Stomach smooth muscle (tissue), 2 donors: ENCODE measurements around the gene PALM2AKAP2.

ENCODE experiments used
- H3K27ac ChIP-seq: one replicate; pipeline ENCODE4 v1.7.0; 2013; ENCODE audit warnings: mild to moderate bottlenecking, low read length, inconsistent platforms
- H3K27me3 ChIP-seq, 2 donors: one replicate each; pipeline ENCODE4 v1.7.0; 2013; ENCODE audit warnings: low read length in 2 of 2; ENCODE audit not compliant: insufficient read depth in 2 of 2, control insufficient read depth in 1 of 2
- H3K36me3 ChIP-seq, 2 donors: one replicate each; pipeline ENCODE4 v1.7.0; 2013; ENCODE audit warnings: low read length in 2 of 2; ENCODE audit not compliant: control insufficient read depth in 2 of 2, insufficient read depth in 2 of 2
- H3K4me1 ChIP-seq: one replicate; pipeline ENCODE4 v1.7.0; 2013; ENCODE audit warnings: low read length; ENCODE audit not compliant: control insufficient read depth, insufficient read depth
- H3K4me3 ChIP-seq, 2 donors: one replicate each; pipeline ENCODE4 v1.7.0; 2013; ENCODE audit warnings: low read length in 2 of 2
- H3K9ac ChIP-seq, 2 donors: one replicate each; pipeline ENCODE4 v1.7.0; 2013; ENCODE audit warnings: low read length in 2 of 2, mild to moderate bottlenecking in 1 of 2
- H3K9me3 ChIP-seq, 2 donors: one replicate each; pipeline ENCODE4 v1.7.0; 2013; ENCODE audit warnings: low read length in 2 of 2; ENCODE audit not compliant: control insufficient read depth in 2 of 2
- donor health status: healthy.
- donor health status: Pancreatic carcinoma.

The PALM2AKAP2 gene

GRCh38 chr9:109801484-109801883 is 21.5 kb downstream of the PALM2AKAP2 start:
- H3K9me3 ChIP-seq: no peaks in the 10 kb centered on the region
- H3K4me1 ChIP-seq: no peaks in the 10 kb centered on the region
- no peaks in the 10 kb centered on the region for H3K27me3 ChIP-seq
- H3K9ac ChIP-seq: no peak overlapping the region
- H3K4me3 ChIP-seq: no peak overlapping the region
- H3K27ac ChIP-seq: no peak overlapping the region
- H3K36me3 ChIP-seq: no peaks in the 10 kb centered on the region

DNA sequence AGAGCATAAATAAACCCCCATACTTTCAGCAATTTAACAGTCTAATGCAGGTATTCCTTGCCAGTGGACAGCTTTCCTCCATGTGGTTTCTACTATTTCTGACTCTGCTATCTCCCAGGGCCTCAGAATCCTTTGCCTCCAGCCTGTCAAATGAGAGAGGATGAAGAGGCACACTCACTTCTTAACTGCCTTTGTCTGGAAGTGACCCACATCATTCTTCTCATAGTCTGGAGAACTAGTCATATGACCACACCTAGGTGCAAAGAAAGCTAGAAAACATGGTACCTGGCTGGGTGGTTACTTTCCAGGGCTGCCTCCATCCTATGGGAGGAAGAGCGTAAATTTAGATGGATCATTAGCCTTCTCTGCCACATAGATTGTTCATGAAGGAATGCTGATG is 22.5 kb downstream of the PALM2AKAP2 start:
- Histone ChIP-seq H3K4me3 (no peak overlapping the region), H3K36me3 (no peaks in the 10 kb centered on the region), H3K27ac (no peak overlapping the region), H3K27me3 (no peaks in the 10 kb centered on the region), H3K9me3 (no peaks in the 10 kb centered on the region), H3K4me1 (peaks cover 4% of the 10 kb centered on the region), H3K9ac (no peak overlapping the region)

DNA sequence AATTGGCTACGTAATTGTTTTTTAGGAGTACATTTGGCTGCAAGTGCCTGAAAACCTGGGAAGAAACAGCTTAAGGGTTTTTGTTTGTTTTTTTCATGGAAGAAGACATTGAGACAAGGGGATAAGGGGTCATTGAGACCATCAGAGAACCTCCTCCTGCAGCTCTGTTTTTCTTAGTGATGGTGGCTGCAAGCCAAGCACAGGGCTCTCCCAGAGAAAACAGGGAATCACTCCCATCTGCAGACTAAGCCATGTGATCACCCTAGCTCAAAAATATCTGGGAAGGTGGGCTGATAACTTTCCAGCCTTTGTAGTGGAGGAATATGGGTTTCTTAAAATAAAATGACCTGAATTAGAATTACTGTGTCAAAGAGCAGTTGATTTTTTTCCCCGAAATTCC is 25.1 kb downstream of the PALM2AKAP2 start:
- Histone ChIP-seq H3K9ac (no peak overlapping the region), H3K36me3 (no peaks in the 10 kb centered on the region)

GRCh38 chr9:109806506-109807115 is 26.6 kb downstream of the PALM2AKAP2 start:
- Histone ChIP-seq H3K9me3 (no peaks in the 10 kb centered on the region), H3K9ac (no peak overlapping the region), H3K4me3 (no peak overlapping the region), H3K27ac (no peak overlapping the region), H3K27me3 (no peaks in the 10 kb centered on the region), H3K4me1 (peaks cover 4% of the 10 kb centered on the region), H3K36me3 (no peaks in the 10 kb centered on the region)

More for the DNA sequence above, 25.1 kb downstream of the PALM2AKAP2 start:
- no peaks in the 10 kb centered on the region for H3K27me3 ChIP-seq
- H3K9me3 ChIP-seq: no peaks in the 10 kb centered on the region
- H3K27ac ChIP-seq: no peak overlapping the region
- H3K4me1 ChIP-seq: peaks cover 4% of the 10 kb centered on the region
- H3K4me3 ChIP-seq: no peak overlapping the region

- Histone ChIP-seq H3K27me3 (no peaks in the 10 kb centered on the region), H3K4me1 (peaks cover under 1% of the 10 kb centered on the region), H3K27ac (no peak overlapping the region), H3K9me3 (no peaks in the 10 kb centered on the region), H3K9ac (no peak overlapping the region), H3K36me3 (no peaks in the 10 kb centered on the region), H3K4me3 (no peak overlapping the region)
These were observed 31.9 kb downstream of the PALM2AKAP2 start for GRCh38 chr9:109811876-109812275.

GRCh38 chr9:109812331-109812730 is 32.3 kb downstream of the PALM2AKAP2 start:
- Histone ChIP-seq H3K36me3 (no peaks in the 10 kb centered on the region), H3K4me3 (no peak overlapping the region), H3K4me1 (no peaks in the 10 kb centered on the region), H3K9me3 (no peaks in the 10 kb centered on the region), H3K27me3 (no peaks in the 10 kb centered on the region), H3K9ac (no peak overlapping the region), H3K27ac (no peak overlapping the region)

DNA sequence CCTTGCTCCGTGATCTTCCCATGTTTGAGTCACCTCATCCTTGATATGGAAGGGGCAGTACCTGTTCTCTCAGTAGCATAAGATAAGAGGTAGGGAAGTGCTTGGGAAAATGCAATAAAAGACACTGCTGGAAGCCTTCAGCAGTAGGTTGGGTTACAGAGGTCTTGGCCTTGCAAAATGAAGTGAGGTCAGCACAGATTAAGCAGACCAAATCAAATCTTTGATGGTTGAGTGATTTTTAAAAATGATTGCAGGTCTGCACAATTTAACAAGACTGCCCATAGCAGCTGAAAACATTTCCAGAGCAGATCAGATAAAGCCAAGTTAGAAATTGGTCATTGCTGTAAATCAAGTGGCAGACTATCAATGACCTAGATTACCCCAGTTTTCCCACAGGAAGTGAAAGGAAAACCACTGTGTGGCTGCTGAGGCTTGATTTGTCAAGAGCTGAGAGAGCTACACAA is 32.9 kb downstream of the PALM2AKAP2 start:
- H3K4me3 ChIP-seq: no peak overlapping the region
- H3K4me1 ChIP-seq: no peaks in the 10 kb centered on the region
- H3K36me3 ChIP-seq: no peaks in the 10 kb centered on the region
- H3K27me3 ChIP-seq: no peaks in the 10 kb centered on the region
- no peaks in the 10 kb centered on the region for H3K9me3 ChIP-seq
- no peak overlapping the region for H3K9ac ChIP-seq
- H3K27ac ChIP-seq: no peak overlapping the region

- Histone ChIP-seq H3K27ac (no peak overlapping the region), H3K4me3 (no peak overlapping the region), H3K9ac (no peak overlapping the region), H3K4me1 (no peaks in the 10 kb centered on the region), H3K27me3 (no peaks in the 10 kb centered on the region), H3K9me3 (no peaks in the 10 kb centered on the region), H3K36me3 (no peaks in the 10 kb centered on the region)
These were observed 33.3 kb downstream of the PALM2AKAP2 start for GRCh38 chr9:109813303-109813702.

DNA sequence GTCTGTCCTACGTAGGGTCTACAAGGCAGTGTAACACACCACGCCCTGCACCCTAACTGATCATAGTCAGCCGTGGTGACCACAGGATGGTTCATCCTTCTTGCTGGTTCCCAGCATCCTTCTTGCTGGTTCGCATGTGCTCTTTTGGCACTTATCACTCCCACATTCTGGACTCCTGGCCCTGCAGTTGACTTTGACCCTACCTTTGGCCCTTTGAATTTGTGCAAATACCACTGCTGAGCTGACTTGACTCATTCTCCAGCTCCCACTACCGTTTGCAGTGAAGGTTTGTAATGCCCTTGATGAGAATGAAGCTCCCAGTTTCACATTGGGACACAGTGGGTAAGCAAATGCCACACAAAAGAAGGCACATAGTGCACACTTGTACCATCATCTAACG is 33.8 kb downstream of the PALM2AKAP2 start:
- no peaks in the 10 kb centered on the region for H3K9me3 ChIP-seq
- H3K27me3 ChIP-seq: no peaks in the 10 kb centered on the region
- H3K4me1 ChIP-seq: no peaks in the 10 kb centered on the region
- H3K4me3 ChIP-seq: no peak overlapping the region
- no peak overlapping the region for H3K27ac ChIP-seq
- H3K9ac ChIP-seq: no peak overlapping the region
- no peaks in the 10 kb centered on the region for H3K36me3 ChIP-seq

GRCh38 chr9:109815366-109815947 is 35.5 kb downstream of the PALM2AKAP2 start:
- no peak overlapping the region for H3K9ac ChIP-seq
- no peak overlapping the region for H3K27ac ChIP-seq
- H3K4me3 ChIP-seq: no peak overlapping the region

DNA sequence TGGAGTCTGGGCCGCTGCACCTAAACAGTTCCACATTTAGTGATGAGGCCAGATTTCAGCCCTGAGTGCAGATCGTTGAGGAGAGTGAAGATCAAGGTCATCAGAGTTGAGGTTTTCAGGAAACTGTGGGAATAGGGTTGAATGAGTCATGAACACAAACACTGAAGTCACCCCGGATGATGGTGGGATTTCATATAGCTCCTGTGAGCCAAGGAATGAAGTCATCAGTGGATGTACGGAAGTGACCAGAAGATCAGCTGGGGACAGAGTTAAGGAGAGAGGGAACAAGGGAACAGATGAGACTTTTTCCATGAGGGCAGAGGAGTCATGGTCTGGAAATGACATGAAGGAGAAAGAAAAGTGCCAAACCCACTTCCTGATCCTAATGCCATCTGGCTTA is 36.5 kb downstream of the PALM2AKAP2 start:
- Histone ChIP-seq H3K9me3 (no peaks in the 10 kb centered on the region), H3K36me3 (no peaks in the 10 kb centered on the region), H3K4me3 (no peak overlapping the region), H3K27ac (no peak overlapping the region), H3K9ac (no peak overlapping the region), H3K27me3 (no peaks in the 10 kb centered on the region), H3K4me1 (no peaks in the 10 kb centered on the region)

More at GRCh38 chr9:109815366-109815947, 35.5 kb downstream of the PALM2AKAP2 start:
- H3K27me3 ChIP-seq: no peaks in the 10 kb centered on the region
- no peaks in the 10 kb centered on the region for H3K36me3 ChIP-seq
- H3K9me3 ChIP-seq: no peaks in the 10 kb centered on the region
- H3K4me1 ChIP-seq: no peaks in the 10 kb centered on the region
